ENCODE results near the gene SCAPER. TPM values are rescaled to one million over a fixed set of nuclear protein-coding genes. Genes with fewer than 3 reads are reported as not detected.
"Not testable (repeated sequence)": the region's sequence is repeated elsewhere in the genome, so short reads cannot be mapped to it uniquely, and the experiment has no call there.

Gene SCAPER
- total RNA-seq, 1 donor from 2014 or later, result 78.1 TPM

DNA sequence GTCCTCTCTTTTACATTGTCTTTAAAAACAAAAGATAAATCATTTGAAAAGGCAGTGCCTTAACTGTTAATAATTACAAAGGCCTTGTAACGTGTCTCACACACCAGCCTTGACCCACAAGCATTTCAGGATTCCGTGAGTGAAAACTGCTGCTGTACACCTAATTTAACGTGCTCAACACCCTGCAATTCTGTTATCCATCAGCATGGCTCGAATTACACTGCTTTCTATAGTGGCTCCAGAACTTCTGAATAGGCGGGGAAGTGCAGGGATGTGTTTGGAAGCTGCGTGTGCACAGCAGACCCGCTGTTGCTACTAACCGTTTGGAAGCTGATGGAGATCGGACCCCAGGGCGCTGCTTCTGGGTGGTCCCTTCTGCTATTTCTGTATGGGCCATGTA lies 584.0 kb downstream of the SCAPER start:
- Histone ChIP-seq H3K4me3 (no peak overlapping the region), H3K9me3 (no peaks in the 10 kb centered on the region), H3K27ac (no peak overlapping the region), H3K4me1 (no peaks in the 10 kb centered on the region), H3K27me3 (no peaks in the 10 kb centered on the region), H3K36me3 (no peaks in the 10 kb centered on the region)
- intact Hi-C loops (cut with DNase I), result no loop called here
- TF ChIP-seq, protein P1, sequence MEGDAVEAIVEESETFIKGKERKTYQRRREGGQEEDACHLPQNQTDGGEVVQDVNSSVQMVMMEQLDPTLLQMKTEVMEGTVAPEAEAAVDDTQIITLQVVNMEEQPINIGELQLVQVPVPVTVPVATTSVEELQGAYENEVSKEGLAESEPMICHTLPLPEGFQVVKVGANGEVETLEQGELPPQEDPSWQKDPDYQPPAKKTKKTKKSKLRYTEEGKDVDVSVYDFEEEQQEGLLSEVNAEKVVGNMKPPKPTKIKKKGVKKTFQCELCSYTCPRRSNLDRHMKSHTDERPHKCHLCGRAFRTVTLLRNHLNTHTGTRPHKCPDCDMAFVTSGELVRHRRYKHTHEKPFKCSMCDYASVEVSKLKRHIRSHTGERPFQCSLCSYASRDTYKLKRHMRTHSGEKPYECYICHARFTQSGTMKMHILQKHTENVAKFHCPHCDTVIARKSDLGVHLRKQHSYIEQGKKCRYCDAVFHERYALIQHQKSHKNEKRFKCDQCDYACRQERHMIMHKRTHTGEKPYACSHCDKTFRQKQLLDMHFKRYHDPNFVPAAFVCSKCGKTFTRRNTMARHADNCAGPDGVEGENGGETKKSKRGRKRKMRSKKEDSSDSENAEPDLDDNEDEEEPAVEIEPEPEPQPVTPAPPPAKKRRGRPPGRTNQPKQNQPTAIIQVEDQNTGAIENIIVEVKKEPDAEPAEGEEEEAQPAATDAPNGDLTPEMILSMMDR (IDR thresholded peaks at IDR 0.05), result no peak
- DNase-seq (ENCODE audit: low spot score in 2 of 2), result no peak

- intact Hi-C loops (cut with DNase I), result no loop called here
- Histone ChIP-seq H3K4me3 (no peak overlapping the region), H3K36me3 (no peaks in the 10 kb centered on the region), H3K27me3 (no peaks in the 10 kb centered on the region), H3K4me1 (no peaks in the 10 kb centered on the region), H3K27ac (no peak overlapping the region), H3K9me3 (no peaks in the 10 kb centered on the region)
- DNase-seq (ENCODE audit: low spot score in 2 of 2), result no peak
- TF ChIP-seq, protein P1 (IDR thresholded peaks at IDR 0.05), result no peak
Measured at GRCh38 chr15:76320012-76320411, 585.1 kb downstream of the SCAPER start.

DNA sequence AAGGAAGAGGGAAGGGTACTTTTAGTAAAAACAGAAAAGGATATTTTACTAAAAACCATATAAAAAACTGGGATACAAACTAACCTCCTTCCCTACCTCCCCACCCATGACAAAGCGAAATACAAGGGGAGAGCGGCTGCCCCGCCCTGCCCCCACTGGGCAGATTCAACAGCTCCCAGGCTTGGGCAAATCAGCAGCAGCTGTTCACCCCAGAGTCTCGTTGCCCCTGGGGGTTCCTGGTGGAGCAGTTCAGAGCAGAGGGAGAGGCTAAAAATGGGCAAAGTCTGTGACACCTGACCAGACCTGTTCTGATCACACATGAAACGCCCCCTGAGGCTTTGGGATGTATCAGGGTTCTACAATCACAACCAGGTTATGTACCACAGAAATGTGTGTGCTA lies 591.4 kb downstream of the SCAPER start:
- Histone ChIP-seq H3K9me3 (no peaks in the 10 kb centered on the region), H3K27ac (no peak overlapping the region), H3K36me3 (no peaks in the 10 kb centered on the region), H3K4me1 (peaks cover 0 to 8% of the 10 kb centered on the region in 2 donors), H3K4me3 (no peak overlapping the region), H3K27me3 (no peaks in the 10 kb centered on the region)
- no peak for DNase-seq (ENCODE audit: low spot score in 2 of 2)
- intact Hi-C loops (cut with DNase I), result no loop called here
- TF ChIP-seq, protein P1 (IDR thresholded peaks at IDR 0.05), result no peak

DNA sequence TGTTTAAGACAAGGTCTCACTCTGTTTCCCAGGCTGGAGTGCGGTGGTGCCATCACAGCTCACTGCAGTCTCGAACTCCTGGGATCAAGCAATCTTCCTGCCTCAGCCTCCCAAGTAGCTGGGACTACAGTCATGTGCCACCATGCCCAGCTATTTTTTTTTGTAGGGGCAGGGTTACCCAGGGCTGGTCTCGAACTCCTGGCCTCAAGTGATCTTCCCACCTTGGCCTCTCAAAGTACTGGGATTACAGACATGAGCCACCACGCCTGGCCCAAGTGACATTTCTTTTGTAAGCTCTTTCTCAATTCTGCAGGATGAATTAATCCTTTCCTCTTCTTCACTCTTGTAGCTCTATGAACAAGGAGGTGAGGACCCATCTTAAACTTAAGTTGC lies 592.0 kb downstream of the SCAPER start:
- H3K27me3 ChIP-seq; H3K27ac ChIP-seq; DNase-seq (ENCODE audit: low spot score in 2 of 2); intact Hi-C loops (cut with DNase I); H3K9me3 ChIP-seq; H3K36me3 ChIP-seq; H3K4me3 ChIP-seq; H3K4me1 ChIP-seq: not testable (repeated sequence)

DNA sequence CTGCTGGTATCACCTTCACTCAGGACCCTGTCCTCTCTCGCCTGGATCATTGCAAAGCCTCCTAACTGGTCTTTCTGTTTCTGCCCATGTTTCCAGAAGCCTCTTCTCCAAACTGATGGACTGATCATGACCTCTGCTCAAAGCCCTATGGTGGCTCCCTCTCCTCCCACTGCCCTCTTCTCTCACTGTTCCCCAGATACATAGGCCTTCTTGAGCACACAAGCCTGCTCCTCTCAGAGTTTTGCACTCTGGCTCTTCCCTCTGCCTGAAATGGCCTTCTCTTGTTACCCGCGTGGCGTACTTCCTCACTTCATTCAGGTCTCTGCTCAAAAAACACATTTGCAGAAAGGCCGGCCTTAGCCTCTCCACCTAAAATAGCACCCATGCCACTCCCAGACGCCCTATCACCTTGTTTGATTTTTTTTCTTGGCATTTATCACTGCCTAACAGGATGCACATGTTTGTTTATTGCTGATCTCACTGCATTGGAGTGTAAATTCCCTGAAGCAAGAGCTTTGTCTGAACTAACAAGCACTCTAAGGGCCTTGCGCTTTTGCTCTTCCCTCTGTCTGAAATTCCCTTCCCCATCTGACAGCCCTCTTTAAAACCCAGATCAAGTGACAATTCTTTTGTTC lies 592.5 kb downstream of the SCAPER start:
- H3K4me3 ChIP-seq, result no peak overlapping the region
- H3K4me1 ChIP-seq, result peaks cover 0 to 8% of the 10 kb centered on the region in 2 donors
- H3K9me3 ChIP-seq, result no peaks in the 10 kb centered on the region
- H3K27ac ChIP-seq, result peak overlapping the region in 1 of 2 donors; percentile 33
- DNase-seq (ENCODE audit: low spot score in 2 of 2), result no peak
- intact Hi-C loops (cut with DNase I), result no loop called here
- no peaks in the 10 kb centered on the region for H3K27me3 ChIP-seq
- H3K36me3 ChIP-seq, result no peaks in the 10 kb centered on the region
- TF ChIP-seq, protein P1 (IDR thresholded peaks at IDR 0.05), result no peak

DNA sequence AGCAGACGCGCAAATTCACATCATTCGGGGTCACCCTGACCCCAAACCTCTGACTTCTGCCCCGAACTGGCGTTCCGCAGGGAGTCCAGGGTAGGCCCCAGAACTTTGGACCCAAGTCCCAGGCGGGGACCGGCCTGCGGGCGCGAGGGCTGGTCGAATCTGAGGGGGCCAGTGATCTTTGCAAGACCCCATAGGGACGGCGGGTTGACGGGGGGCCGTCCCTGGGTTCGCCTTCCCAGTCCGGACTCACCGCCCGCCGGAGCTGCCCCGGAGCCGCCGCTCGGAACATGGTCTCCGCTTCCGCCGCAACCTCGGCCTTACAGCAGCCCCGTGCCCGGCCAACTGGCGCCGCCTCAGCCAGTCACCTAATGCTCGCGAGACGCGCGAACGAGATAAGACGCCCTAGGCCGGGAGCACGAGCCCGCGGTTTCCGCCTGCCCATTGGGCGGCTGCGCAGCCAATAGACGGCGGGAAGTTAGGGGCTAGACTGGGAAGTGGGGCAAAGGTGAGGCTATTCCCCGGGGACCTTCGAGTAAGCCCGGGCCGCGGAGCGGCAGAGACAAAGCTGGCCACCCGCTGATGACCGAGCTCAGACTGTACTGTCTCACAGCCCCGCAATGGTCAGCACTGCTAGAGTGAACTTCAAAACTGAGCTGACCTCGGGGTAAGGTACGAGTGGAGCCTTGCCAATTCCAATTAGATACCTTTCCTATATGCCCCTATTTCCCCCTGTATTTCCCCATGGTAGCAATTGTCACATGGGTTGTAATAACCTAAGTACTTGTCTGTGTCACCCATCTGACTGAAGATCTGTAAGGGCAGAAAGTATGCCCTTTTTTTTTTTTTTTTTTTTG lies 593.8 kb downstream of the SCAPER start, which contains the start of gene ETFA:
Gene ETFA (minus strand): TSS at position 370 of the 854 bp plus-strand sequence. CDS start 81 bp downstream, at position 289.
- Histone ChIP-seq H3K27me3 (no peaks in the 10 kb centered on the region), H3K4me1 (peaks cover 0 to 8% of the 10 kb centered on the region in 2 donors), H3K36me3 (no peaks in the 10 kb centered on the region), H3K4me3 (peak within 1 kb of the TSS; percentile 72 to 96), H3K27ac (peak within 1 kb of the TSS; percentile 63 to 90), H3K9me3 (no peaks in the 10 kb centered on the region)
- peak; percentile 88 to 98 for DNase-seq (ENCODE audit: low spot score in 2 of 2)
- intact Hi-C loops (cut with DNase I), result no loop called here
- TF ChIP-seq, protein P1 (IDR thresholded peaks at IDR 0.05), result no peak
